GM12878 (cell line): ENCODE measurements around the gene PKHD1. TPM values are rescaled to one million over a fixed set of nuclear protein-coding genes. Genes with fewer than 3 reads are reported as not detected.

Experiments
- ATAC-seq: fragments of 200-7000 bp; cut with Tn5 transposase; 3 replicates; pipeline ENCODE4 v1.9.1; 2020; ENCODE audit warnings: mild to moderate bottlenecking, moderate library complexity
- BruUV-seq: library from RNA; stranded (reverse); fragments of 400-500 nt; replicated peaks from 2 replicates; lab custom pipeline; 2021; lab: Mats Ljungman, UMichigan
- CTCF ChIA-PET: fragments of 300-600 bp; sonication (Branson Sonifier 250); formaldehyde crosslinking; extraction: SDS; loops from one replicate; lab custom pipeline; 2021; ENCODE audit warnings: inconsistent platforms; lab: Yijun Ruan, JAX
- POLR2A ChIA-PET: fragments of 350-600 bp; formaldehyde crosslinking; extraction: SDS; loops from one replicate; lab custom pipeline; 2021; ENCODE audit warnings: inconsistent platforms; lab: Charles Lee
- RAD21 ChIA-PET: fragments of 300-600 bp; sonication (Branson Sonifier 250); formaldehyde crosslinking; loops from one replicate; lab custom pipeline; 2023; ENCODE audit warnings: antibody characterized with exemption; ENCODE audit not compliant: unreplicated experiment; lab: Charles Lee
- SMC1A ChIA-PET: fragments of 300-600 bp; sonication (Branson Sonifier 250); formaldehyde crosslinking; loops from one replicate; lab custom pipeline; 2023; ENCODE audit not compliant: unreplicated experiment, uncharacterized antibody; lab: Charles Lee
- DNase-seq: peaks from one replicate; pipeline ENCODE4 v3.0.0-alpha.2; 2011; ENCODE audit warnings: low read depth, low spot score
- FAIRE-seq: peaks from 3 replicates; lab custom pipeline; 2011; peaks lifted over from hg19 to GRCh38; lab: Jason Lieb, UNC
- H2AFZ ChIP-seq: 2 replicates; pipeline ENCODE4 v1.6.0; 2011; ENCODE audit warnings: low read depth, low read length, control low read depth; ENCODE audit not compliant: control insufficient read depth
- H3K27ac ChIP-seq: 2 replicates; pipeline ENCODE4 v1.5.1; 2011; ENCODE audit warnings: control low read depth; ENCODE audit not compliant: control insufficient read depth, insufficient read depth
- H3K27me3 ChIP-seq, 2 experiments: replicated peaks in 1 of 2; 2 replicates each; pipeline versions ENCODE4 v1.6.0 to v1.6.1; 2011; ENCODE audit warnings: low read length in 1 of 2; ENCODE audit not compliant: control insufficient read depth in 2 of 2, insufficient read depth in 2 of 2
- H3K36me3 ChIP-seq, 2 experiments: 2 replicates each; pipeline ENCODE4 v1.5.1; 2011; ENCODE audit warnings: low read length in 1 of 2; ENCODE audit not compliant: control insufficient read depth in 2 of 2, insufficient read depth in 2 of 2
- H3K4me1 ChIP-seq: 2 replicates; pipeline ENCODE4 v1.6.1; 2011; ENCODE audit warnings: mild to moderate bottlenecking, low read length, moderate library complexity, mixed read lengths; ENCODE audit not compliant: control insufficient read depth, insufficient read depth
- H3K4me2 ChIP-seq: 2 replicates; pipeline ENCODE4 v1.6.0; 2011; ENCODE audit warnings: control low read depth; ENCODE audit not compliant: control insufficient read depth, insufficient read depth
- H3K4me3 ChIP-seq: fragments of 200-600 bp; sonication (generic); 2 replicates; pipeline ENCODE4 v1.5.1; 2016
- H3K79me2 ChIP-seq: 2 replicates; pipeline ENCODE4 v1.6.0; 2011; ENCODE audit warnings: low read length; ENCODE audit not compliant: control insufficient read depth, insufficient read depth
- H3K9ac ChIP-seq: 2 replicates; pipeline ENCODE4 v1.8.0; 2011; ENCODE audit warnings: low read length, control low read depth, mixed read lengths; ENCODE audit not compliant: control insufficient read depth, insufficient read depth
- H3K9me3 ChIP-seq: replicated peaks from 3 replicates; pipeline ENCODE4 v1.5.1; 2011; ENCODE audit warnings: mild to moderate bottlenecking, low read length; ENCODE audit not compliant: control insufficient read depth, insufficient read depth
- H4K20me1 ChIP-seq: 2 replicates; pipeline ENCODE4 v1.6.0; 2011; ENCODE audit not compliant: control insufficient read depth, insufficient read depth
- CBX5 ChIP-seq: sonication (generic); IDR thresholded peaks from 2 replicates; pipeline ENCODE4 v1.6.1; 2016; ENCODE audit warnings: low read depth, moderate library complexity, mild to moderate bottlenecking, inconsistent platforms
- CREB1 ChIP-seq: IDR thresholded peaks from 2 replicates; pipeline ENCODE4 v1.6.1; 2012; ENCODE audit warnings: low read depth, mild to moderate bottlenecking, inconsistent platforms
- DPF2 ChIP-seq: fragments of 450-650 bp; IDR thresholded peaks from 2 replicates; pipeline ENCODE4 v1.6.1; 2017; ENCODE audit warnings: mild to moderate bottlenecking
- KAT2A ChIP-seq: conservative IDR thresholded peaks from 2 replicates; pipeline ENCODE4 v1.6.1; 2011; ENCODE audit warnings: low read depth, low read length; ENCODE audit not compliant: control insufficient read depth
- MEF2B ChIP-seq: fragments of 450-650 bp; IDR thresholded peaks from 2 replicates; pipeline ENCODE4 v1.6.1; 2018; ENCODE audit warnings: mild to moderate bottlenecking, moderate library complexity; ENCODE audit not compliant: partially characterized antibody, poor library complexity, severe bottlenecking
- MTA2 ChIP-seq: fragments of 450-650 bp; IDR thresholded peaks from 2 replicates; pipeline ENCODE4 v1.6.1; 2016; ENCODE audit warnings: low read depth, mild to moderate bottlenecking, moderate library complexity
- MXI1 ChIP-seq: fragments of 150-350 bp; IDR thresholded peaks from 2 replicates; pipeline ENCODE4 v1.6.1; 2011; ENCODE audit warnings: low read depth, mild to moderate bottlenecking, inconsistent platforms, low read length, improper control_type of control experiment
- NBN ChIP-seq: fragments of 450-650 bp; IDR thresholded peaks from 2 replicates; pipeline ENCODE4 v1.6.1; 2016
- PKNOX1 ChIP-seq: fragments of 450-650 bp; IDR thresholded peaks from 2 replicates; pipeline ENCODE4 v1.6.1; 2016; ENCODE audit warnings: mild to moderate bottlenecking
- RFX5 ChIP-seq: IDR thresholded peaks from 2 replicates; pipeline ENCODE4 v1.6.1; 2011; ENCODE audit warnings: low read depth, low read length, improper control_type of control experiment
- RUNX3 ChIP-seq: IDR thresholded peaks from 2 replicates; pipeline ENCODE4 v1.6.1; 2012; ENCODE audit warnings: low read length, inconsistent platforms
- TCF7 ChIP-seq: IDR thresholded peaks from 2 replicates; pipeline ENCODE4 v1.6.1; 2014; ENCODE audit warnings: antibody characterized with exemption, borderline replicate concordance
- USF2 ChIP-seq: IDR thresholded peaks from 2 replicates; pipeline ENCODE4 v1.6.1; 2011; ENCODE audit warnings: low read depth, low read length, improper control_type of control experiment, borderline replicate concordance
- in situ Hi-C: fragments of 300-500 bp; cut with MboI; formaldehyde crosslinking; loops from 9 replicates; pipeline ENCODE4 v1.14.3; 2018; ENCODE audit warnings: mixed read lengths
- intact Hi-C: fragments of 100-400 bp; cut with micrococcal nuclease; formaldehyde crosslinking; loops from one replicate; pipeline ENCODE4 v1.14.2; 2022; ENCODE audit not compliant: unreplicated experiment
- polyA plus RNA-seq, 11 experiments: library from polyadenylated mRNA; depleted of rRNA in 4 of 11; unstranded in 6 of 11; stranded (reverse) in 5 of 11; fragments of >200 nt; fragmentation: Nextera tagmentation in 4 of 11; fragmentation: Illumina TruSeq in 1 of 11; extraction: Ambion mirVana in 4 of 11; extraction: Trizol in 1 of 11; gene quantifications; 1 replicate in 1 of 11; 2 replicates in 10 of 11; pipeline versions ENCODE4 v1.2.1 to v1.2.3, GENCODE V29; 2011 to 2016; ENCODE audit warnings: inconsistent platforms in 2 of 11, missing spikeins in 2 of 11, low read depth in 1 of 11
- total RNA-seq, 4 experiments: library from RNA; depleted of rRNA in 3 of 4; stranded (reverse); fragments of >200 nt in 3 of 4; fragmentation: Illumina TruSeq in 1 of 4; extraction: Trizol in 1 of 4; gene quantifications; 2 replicates each; pipeline versions ENCODE4 v1.2.1 to v1.2.3, GENCODE V29; 2013 to 2021
- TF ChIP-seq, protein P1 (sequence below): fragments of 450-650 bp; IDR thresholded peaks from 2 replicates; pipeline ENCODE4 v1.6.1; 2017; ENCODE audit warnings: mild to moderate bottlenecking, moderate library complexity
- TF ChIP-seq, protein P2 (sequence below): IDR thresholded peaks from 2 replicates; pipeline ENCODE4 v1.6.1; 2012; ENCODE audit warnings: low read depth, low read length, improper control_type of control experiment

The PKHD1 gene
- total and polyA plus RNA-seq, 10 of the 15 experiments (the other 5 are each of a cell fraction or from before 2014, with no cell fraction given) = under 0.01 to 0.90 (median 0.02) TPM; not detected in 1

DNA sequence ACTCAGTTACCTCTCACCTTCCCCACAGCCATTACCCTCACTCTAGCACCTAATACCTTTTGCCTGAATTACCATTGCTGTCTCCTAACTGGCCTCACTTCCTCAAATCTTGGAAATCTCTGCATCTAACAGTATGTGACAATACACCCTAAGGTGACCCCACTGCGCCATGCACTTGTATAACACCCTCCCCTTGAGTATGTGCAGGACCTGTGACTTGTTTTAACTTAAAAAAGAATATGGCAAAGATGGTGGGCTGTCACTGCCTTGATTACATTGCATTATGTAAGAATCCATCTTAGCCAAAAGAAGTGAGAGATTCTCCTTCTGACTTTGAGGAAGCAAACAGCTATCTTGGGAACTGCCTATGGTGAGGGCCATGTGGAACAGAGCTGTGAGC is 29.9 kb upstream of the PKHD1 start (continued):
- TF ChIP-seq, protein P1, sequence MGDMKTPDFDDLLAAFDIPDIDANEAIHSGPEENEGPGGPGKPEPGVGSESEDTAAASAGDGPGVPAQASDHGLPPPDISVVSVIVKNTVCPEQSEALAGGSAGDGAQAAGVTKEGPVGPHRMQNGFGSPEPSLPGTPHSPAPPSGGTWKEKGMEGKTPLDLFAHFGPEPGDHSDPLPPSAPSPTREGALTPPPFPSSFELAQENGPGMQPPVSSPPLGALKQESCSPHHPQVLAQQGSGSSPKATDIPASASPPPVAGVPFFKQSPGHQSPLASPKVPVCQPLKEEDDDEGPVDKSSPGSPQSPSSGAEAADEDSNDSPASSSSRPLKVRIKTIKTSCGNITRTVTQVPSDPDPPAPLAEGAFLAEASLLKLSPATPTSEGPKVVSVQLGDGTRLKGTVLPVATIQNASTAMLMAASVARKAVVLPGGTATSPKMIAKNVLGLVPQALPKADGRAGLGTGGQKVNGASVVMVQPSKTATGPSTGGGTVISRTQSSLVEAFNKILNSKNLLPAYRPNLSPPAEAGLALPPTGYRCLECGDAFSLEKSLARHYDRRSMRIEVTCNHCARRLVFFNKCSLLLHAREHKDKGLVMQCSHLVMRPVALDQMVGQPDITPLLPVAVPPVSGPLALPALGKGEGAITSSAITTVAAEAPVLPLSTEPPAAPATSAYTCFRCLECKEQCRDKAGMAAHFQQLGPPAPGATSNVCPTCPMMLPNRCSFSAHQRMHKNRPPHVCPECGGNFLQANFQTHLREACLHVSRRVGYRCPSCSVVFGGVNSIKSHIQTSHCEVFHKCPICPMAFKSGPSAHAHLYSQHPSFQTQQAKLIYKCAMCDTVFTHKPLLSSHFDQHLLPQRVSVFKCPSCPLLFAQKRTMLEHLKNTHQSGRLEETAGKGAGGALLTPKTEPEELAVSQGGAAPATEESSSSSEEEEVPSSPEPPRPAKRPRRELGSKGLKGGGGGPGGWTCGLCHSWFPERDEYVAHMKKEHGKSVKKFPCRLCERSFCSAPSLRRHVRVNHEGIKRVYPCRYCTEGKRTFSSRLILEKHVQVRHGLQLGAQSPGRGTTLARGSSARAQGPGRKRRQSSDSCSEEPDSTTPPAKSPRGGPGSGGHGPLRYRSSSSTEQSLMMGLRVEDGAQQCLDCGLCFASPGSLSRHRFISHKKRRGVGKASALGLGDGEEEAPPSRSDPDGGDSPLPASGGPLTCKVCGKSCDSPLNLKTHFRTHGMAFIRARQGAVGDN = no peak

DNA sequence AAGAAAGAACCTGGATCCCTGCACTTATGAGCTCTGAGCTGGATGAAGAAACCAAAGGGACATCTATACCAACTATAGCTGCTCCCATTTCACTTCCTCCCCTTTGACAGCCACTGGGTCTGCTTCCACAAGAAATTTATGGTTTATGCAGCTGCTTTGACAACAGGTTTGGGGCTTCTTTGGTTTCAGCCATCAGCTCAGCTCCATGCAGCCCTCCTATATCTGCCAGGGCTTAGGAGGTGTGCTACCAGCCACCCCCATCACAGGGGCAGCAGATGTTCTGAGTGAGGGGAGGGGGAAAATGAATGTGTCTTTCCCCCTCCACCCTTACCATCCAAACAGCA is 29.2 kb upstream of the PKHD1 start:
- intact Hi-C loops = no loop called here
- H3K4me1 ChIP-seq = no peaks in the 10 kb centered on the region
- H3K79me2 ChIP-seq = no peaks in the 10 kb centered on the region
- no peak overlapping the region for H3K4me2 ChIP-seq
- no peak for ATAC-seq
- H3K4me3 ChIP-seq = no peak overlapping the region
- no peak overlapping the region for H2AFZ ChIP-seq
- ChIA-PET CTCF (no interaction called here), SMC1A (interaction anchor here (0.6 kb wide), 1 partner anchor 118 kb away, joined by 3 read pairs; no protein-coding TSS in a partner anchor)
- no peak overlapping the region for H3K9ac ChIP-seq
- no peaks in the 10 kb centered on the region for H3K9me3 ChIP-seq
- peaks cover 0 to 2% of the 10 kb centered on the region in 2 experiments; a peak in 3 of 4 replicates for H3K27me3 ChIP-seq
- BruUV-seq = no TSS peak
- no peak for TF ChIP-seq CREB1
- TF ChIP-seq TCF7 = no peak
- TF ChIP-seq MXI1 = no peak
- TF ChIP-seq USF2 = no peak
- TF ChIP-seq MTA2 = no peak
- no peak for TF ChIP-seq CBX5
- TF ChIP-seq, protein P2, sequence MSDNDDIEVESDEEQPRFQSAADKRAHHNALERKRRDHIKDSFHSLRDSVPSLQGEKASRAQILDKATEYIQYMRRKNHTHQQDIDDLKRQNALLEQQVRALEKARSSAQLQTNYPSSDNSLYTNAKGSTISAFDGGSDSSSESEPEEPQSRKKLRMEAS = no peak
- no peak for TF ChIP-seq PKNOX1
- TF ChIP-seq DPF2 = no peak
- TF ChIP-seq RUNX3 = no peak
- TF ChIP-seq MEF2B = no peak
- no peak for TF ChIP-seq RFX5
- no peak for TF ChIP-seq KAT2A
- no peak for TF ChIP-seq NBN
- TF ChIP-seq, all 136 proteins: peak for 0
- H4K20me1 ChIP-seq = no peaks in the 10 kb centered on the region
- no peak overlapping the region for H3K27ac ChIP-seq
- no peak for DNase-seq
- FAIRE-seq = no peak
- no peaks in the 10 kb centered on the region for H3K36me3 ChIP-seq
- ChIA-PET RAD21 (no interaction called here), POLR2A (no interaction called here)
- in situ Hi-C loops = no loop called here
